UCSD-AML1 (cell line): Measurements from ENCODE around the gene SNAP47.

Experiments
- DNase-seq: peaks from one replicate; lab custom pipeline; 2025; ENCODE audit not compliant: unreplicated experiment; lab: John Stamatoyannopoulos, UW

Gene SNAP47

GRCh38 chr1:227748496-227749182 is 13.4 kb downstream of the SNAP47 start:
- no peak for DNase-seq

GRCh38 chr1:227749225-227749624 is 14.0 kb downstream of the SNAP47 start:
- no peak for DNase-seq

GRCh38 chr1:227749916-227750710 is 14.9 kb downstream of the SNAP47 start:
- no peak for DNase-seq

GRCh38 chr1:227753999-227754711 is 18.9 kb downstream of the SNAP47 start:
- DNase-seq = no peak

- no peak for DNase-seq
Measured at GRCh38 chr1:227754958-227755357, 19.7 kb downstream of the SNAP47 start.

- no peak for DNase-seq
Measured at GRCh38 chr1:227756172-227756959, 21.1 kb downstream of the SNAP47 start.

- DNase-seq = no peak
Measured at GRCh38 chr1:227757781-227758180, 22.5 kb downstream of the SNAP47 start.

- DNase-seq = no peak
Measured at GRCh38 chr1:227758366-227758765, 23.1 kb downstream of the SNAP47 start.

GRCh38 chr1:227759341-227760300 is 24.4 kb downstream of the SNAP47 start:
- DNase-seq = no peak

GRCh38 chr1:227760377-227760776 is 25.1 kb downstream of the SNAP47 start:
- DNase-seq = no peak

GRCh38 chr1:227761621-227762230 is 26.5 kb downstream of the SNAP47 start:
- DNase-seq = no peak

- peak; percentile 80 for DNase-seq
Measured at GRCh38 chr1:227762231-227762911, 27.1 kb downstream of the SNAP47 start.

- DNase-seq = no peak
Measured at GRCh38 chr1:227763246-227764018, 28.2 kb downstream of the SNAP47 start.

- no peak for DNase-seq
Measured at GRCh38 chr1:227764019-227764391, 28.8 kb downstream of the SNAP47 start.

GRCh38 chr1:227765261-227766014 is 30.2 kb downstream of the SNAP47 start:
- DNase-seq = no peak

GRCh38 chr1:227766015-227766634 is 30.9 kb downstream of the SNAP47 start:
- DNase-seq = peak; percentile 47

GRCh38 chr1:227766653-227767277 is 31.5 kb downstream of the SNAP47 start:
- no peak for DNase-seq
